GM12891 (cell line): Measurements from ENCODE around the gene CRADD.

Experiments
- DNase-seq: peaks from one replicate; pipeline ENCODE4 v3.0.0; 2011; ENCODE audit warnings: low spot score; ENCODE audit not compliant: insufficient read length
- FAIRE-seq: peaks from 2 replicates; lab custom pipeline; 2011; peaks lifted over from hg19 to GRCh38; lab: Jason Lieb, UNC
- PAX5 ChIP-seq: IDR thresholded peaks from 2 replicates; pipeline ENCODE4 v1.6.1; 2011; ENCODE audit warnings: low read length, moderate library complexity, mild to moderate bottlenecking; ENCODE audit not compliant: insufficient read depth, severe bottlenecking
- POLR2A ChIP-seq: IDR thresholded peaks from 2 replicates; pipeline ENCODE4 v1.6.1; 2011; ENCODE audit warnings: low read depth, low read length, control low read depth
- POLR2AphosphoS5 ChIP-seq: IDR thresholded peaks from 2 replicates; pipeline ENCODE4 v1.6.1; 2011; ENCODE audit warnings: low read depth, low read length, control low read depth
- POU2F2 ChIP-seq: IDR thresholded peaks from 2 replicates; pipeline ENCODE4 v1.6.1; 2011; ENCODE audit warnings: low read depth, mild to moderate bottlenecking, control low read depth, low read length, moderate library complexity
- SPI1 ChIP-seq: IDR thresholded peaks from 2 replicates; pipeline ENCODE4 v1.6.1; 2011; ENCODE audit warnings: low read depth, low read length, control low read depth
- TAF1 ChIP-seq: IDR thresholded peaks from 2 replicates; pipeline ENCODE4 v1.6.1; 2011; ENCODE audit warnings: low read depth, low read length, control low read depth

The CRADD gene

DNA sequence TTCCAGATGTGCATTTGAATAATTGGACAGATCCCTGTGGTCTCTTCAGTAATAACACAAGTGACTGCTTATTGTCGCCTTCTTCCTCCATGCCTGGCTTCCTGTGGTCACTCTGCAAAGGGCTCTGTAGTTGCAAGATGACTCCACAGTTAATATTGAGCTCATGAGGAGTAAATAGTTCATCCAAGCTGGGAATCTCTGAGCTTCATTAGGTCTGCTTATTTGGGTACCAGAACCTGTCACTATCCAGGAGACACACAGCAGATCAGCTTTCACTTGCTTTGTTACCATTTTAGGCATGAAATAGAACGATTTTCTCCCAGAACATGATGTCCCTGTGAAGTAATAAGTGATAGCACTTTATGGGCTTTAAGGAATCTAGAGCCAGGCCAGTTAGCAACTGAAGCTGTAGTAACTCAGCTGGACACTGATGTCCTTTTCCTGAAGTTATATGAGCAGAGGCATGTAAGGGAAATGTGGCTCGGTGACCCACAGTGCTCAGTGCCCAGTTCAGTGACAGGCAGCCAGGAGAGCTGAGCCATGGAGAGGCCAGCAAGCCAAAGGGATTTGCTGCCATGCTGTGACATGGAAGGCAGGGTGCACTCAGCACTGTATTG is 50.1 kb downstream of the CRADD start:
- no peak for DNase-seq
- FAIRE-seq, result peak; percentile 57
- TF ChIP-seq SPI1 (no peak), PAX5 (peak; percentile 96), POU2F2 (peak; percentile 91)

DNA sequence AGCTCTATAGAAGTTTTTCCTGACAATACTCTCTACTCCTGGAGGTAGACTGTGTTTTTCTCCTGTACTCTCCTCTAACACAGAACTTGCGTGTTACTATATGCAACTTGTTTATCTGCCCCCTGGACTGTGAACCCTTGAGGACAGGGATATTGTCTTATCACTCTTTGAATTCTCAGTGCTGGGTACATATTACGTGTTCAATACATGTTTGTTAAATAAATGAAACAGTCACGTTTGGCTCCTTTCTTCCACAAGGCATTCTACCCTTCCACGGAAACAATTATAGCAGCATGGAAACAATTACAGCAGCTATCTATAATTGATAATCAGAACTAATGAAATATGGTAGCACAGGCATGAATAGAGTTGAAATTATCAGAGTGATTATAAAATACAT is 50.7 kb downstream of the CRADD start:
- DNase-seq (no peak), FAIRE-seq (no peak)
- TF ChIP-seq POU2F2, result no peak
- no peak for TF ChIP-seq POLR2AphosphoS5
- TF ChIP-seq POLR2A, result no peak
- TF ChIP-seq SPI1, result no peak
- TF ChIP-seq TAF1, result no peak

DNA sequence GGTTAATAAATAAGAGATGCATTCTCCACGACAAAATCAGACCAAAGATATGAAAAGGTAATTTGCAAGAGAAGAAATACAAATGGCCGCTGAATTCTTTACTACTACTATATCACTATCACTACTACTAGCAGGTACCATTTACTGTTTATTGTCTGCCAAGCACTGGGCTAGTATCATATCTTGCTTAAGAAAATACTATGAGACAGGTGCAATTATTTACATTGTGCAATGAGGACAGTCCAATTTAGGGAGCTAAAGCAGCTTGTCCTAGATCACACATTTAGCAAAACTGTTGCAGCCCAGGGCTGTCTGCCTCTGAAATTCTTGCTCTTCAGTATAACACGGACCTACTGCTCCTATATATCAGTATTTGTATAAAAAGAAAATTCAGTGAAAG is 52.8 kb downstream of the CRADD start:
- no peak for TF ChIP-seq SPI1
- TF ChIP-seq POLR2AphosphoS5, result no peak
- TF ChIP-seq POU2F2, result no peak
- no peak for TF ChIP-seq TAF1
- TF ChIP-seq POLR2A, result no peak
- no peak for TF ChIP-seq PAX5
- no peak for DNase-seq
- no peak for FAIRE-seq

DNA sequence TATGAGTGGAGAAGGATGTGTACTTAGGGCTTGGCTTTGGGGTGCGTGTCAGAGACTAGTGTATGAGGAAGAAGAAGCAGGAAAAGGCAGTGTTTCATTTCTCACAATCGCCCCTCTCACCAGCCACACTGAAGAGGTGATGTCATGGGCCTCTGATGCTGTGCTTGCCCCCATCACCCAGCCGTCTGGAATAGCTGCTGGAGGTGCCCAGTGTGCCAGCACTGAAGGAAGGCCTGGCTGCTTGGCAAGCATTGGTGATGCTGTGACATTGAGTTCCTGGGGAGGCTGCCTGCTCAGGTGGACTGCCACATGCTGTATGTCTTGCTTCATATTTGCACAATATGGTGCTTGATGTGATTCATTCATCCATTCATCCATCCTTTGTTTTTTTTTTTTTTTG is 56.2 kb downstream of the CRADD start:
- DNase-seq (no peak), FAIRE-seq (peak; percentile 43)
- TF ChIP-seq PAX5 (no peak), POLR2AphosphoS5 (no peak), POLR2A (no peak)

DNA sequence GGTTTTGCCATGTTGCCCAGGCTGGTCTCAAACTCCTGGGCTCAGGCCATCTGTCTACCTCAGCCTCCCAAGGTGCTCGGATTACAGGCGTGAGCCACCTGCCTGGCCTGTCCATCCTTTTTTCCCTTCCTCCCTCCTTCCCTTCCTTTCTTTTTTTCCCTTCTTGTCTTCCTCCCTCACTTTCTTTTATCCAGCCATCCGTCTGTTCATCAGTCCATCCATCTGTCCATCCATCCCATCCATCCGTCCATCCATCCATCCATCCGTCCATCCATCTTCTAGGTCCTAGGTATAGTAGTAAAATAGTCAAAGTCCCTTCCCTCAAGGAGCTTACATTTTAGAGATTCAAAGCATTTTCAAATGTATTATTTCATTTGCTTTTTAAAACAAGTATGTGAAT is 56.8 kb downstream of the CRADD start:
- TF ChIP-seq POU2F2, result no peak
- TF ChIP-seq POLR2AphosphoS5, result no peak
- TF ChIP-seq PAX5, result no peak
- no peak for TF ChIP-seq TAF1
- TF ChIP-seq POLR2A, result no peak
- no peak for TF ChIP-seq SPI1
- DNase-seq (no peak), FAIRE-seq (no peak)

DNA sequence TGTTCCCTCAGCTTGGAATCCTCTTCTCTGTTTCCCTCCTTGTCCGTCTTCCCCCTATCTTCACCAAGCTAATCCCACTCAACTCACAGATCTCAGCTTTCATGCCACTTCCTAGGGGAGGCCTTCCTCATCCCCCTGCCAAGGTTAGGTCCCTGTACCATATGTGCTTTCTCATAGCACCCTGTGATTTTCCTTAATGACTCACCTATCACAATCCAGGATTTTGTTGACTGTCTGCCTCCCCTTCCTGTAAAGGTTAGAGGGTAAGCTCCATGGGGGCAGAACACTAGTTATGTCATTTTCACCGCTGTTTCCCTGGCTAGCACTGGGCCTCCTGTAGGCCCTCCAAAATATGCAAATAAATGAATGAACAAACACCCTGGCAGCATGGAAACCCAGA is 57.6 kb downstream of the CRADD start:
- FAIRE-seq (no peak), DNase-seq (no peak)
- TF ChIP-seq TAF1 (no peak), POLR2AphosphoS5 (no peak), POLR2A (no peak), PAX5 (no peak), SPI1 (no peak), POU2F2 (no peak)

DNA sequence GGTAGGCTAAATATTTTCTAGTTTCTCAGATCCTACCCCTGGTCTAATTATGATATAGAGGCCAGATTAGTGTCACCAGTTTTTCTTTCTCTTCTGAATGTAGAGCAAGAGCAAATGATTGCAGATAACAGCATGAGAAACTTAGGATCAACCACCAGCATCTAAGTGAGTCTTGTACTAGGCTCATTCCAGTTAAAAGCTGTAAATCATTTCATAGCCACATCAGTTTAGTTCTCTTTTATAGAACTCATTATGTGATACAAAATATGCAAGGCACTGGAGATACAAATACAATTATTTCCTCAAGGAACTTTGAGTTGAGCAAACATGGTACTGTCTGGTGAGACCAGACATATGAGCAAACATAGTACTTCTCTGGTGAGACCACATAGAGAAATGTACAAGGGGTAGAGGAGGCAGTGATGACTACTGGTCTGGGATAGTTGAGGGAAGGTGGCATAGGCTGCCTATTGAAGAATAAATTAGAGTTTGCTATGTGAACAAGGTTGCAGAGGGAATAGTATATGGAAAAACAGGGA is 59.5 kb downstream of the CRADD start:
- no peak for FAIRE-seq
- TF ChIP-seq POU2F2, result no peak
- no peak for TF ChIP-seq SPI1
- no peak for TF ChIP-seq PAX5
- TF ChIP-seq POLR2AphosphoS5, result no peak
- no peak for TF ChIP-seq TAF1
- no peak for TF ChIP-seq POLR2A
- no peak for DNase-seq

DNA sequence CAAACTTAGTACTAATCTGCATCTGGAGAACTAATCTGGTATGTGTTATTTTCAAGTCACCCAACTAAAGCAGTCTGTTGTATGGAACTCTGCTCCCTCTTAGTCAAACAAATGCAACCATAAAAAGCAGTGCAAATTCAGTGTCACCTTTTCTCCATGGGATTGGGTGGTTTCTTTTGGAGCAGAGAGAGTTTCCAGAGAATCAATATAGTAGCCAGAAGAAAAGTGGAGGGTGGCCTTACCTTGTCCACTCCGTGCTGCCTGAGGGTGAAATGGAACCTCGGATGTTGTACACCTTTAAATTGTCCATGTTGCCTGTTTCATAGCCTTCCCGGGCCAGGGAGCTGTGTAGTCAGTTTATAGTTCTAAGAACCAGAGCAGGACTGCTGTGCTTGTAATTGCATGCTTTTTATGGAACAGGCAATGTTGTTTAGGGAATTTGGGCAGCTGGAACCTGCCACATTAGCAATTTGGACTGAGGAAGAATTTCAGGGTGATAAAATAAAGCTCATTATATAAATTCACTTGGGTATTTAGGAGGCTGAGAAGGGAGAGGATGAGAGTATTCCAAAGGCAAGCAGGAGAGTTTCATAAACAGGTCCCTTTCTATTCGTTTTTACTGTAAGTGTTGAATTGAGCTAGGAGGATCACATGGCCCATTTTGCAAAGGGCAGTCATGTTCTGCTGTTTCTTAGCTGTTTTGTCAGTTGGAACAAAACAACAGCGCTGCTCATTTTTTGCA is 60.5 kb downstream of the CRADD start:
- no peak for TF ChIP-seq SPI1
- no peak for TF ChIP-seq POLR2A
- TF ChIP-seq PAX5, result no peak
- no peak for TF ChIP-seq POLR2AphosphoS5
- no peak for TF ChIP-seq POU2F2
- TF ChIP-seq TAF1, result no peak
- FAIRE-seq (no peak), DNase-seq (no peak)

DNA sequence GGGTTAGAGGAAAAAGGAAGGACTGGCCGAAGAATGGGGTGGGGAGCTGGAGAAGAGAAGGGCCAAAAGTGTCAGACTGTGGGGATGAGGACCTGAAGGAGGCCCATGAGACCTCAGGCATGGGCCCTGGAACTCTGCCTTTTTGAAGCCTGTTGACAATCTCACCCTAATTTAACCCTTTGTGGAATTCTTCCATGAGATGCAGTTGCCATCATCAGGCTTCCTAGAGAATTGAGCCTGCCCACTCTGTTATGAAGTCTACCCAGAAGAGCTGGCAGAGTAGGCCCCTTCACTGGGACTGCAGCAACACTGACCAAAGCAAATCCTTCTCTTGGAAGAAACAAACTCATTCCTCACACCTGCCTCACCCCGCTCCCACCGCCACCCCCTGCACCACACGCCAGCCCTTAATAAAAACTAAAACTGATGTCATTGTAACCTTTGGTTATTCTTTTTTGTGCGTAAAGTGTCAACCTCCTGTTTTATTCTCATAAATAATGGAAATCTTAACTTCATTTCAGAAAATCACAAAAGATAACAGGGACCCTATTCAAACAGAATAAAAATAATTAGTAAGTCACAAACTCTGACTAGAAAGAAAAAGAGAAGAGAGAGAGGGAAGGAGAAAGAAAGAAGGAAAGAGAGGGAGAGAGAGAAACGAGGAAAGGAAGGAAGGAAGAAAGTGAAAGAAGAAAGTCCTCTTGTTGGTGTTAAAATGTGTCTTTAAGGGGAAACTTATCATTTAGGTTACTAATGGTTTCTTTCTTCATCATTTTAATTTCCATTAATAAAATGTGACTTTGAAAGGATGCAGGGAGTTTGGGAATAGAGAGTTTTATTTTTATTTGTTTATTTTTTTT is 61.3 kb downstream of the CRADD start:
- no peak for DNase-seq
- TF ChIP-seq POLR2A, result no peak
- TF ChIP-seq SPI1, result no peak
- no peak for TF ChIP-seq TAF1
- TF ChIP-seq POU2F2, result no peak
- TF ChIP-seq POLR2AphosphoS5, result no peak
- TF ChIP-seq PAX5, result no peak
- no peak for FAIRE-seq

DNA sequence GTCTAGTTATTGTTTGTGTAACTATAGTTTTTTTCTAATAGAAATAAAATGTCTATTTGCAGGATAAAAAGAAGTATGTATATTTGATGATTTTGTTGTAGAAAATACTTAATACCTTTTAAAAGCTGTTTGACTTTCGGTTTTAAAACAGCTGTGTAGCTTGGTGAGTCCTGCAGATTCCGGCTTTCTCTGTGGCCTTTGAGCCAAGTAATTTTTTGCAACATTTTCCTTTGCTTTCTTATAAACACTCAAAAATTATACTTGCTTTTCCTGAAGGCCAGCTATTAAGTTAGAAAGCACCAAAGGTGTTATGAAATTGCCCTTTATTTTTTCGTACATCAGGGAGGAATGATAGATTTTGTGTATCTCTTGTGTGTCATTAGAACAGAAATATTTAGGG is 63.6 kb downstream of the CRADD start:
- no peak for FAIRE-seq
- DNase-seq, result no peak
- TF ChIP-seq POLR2AphosphoS5, result no peak
